ENCODE data around the gene SGCG.

The SGCG gene

DNA sequence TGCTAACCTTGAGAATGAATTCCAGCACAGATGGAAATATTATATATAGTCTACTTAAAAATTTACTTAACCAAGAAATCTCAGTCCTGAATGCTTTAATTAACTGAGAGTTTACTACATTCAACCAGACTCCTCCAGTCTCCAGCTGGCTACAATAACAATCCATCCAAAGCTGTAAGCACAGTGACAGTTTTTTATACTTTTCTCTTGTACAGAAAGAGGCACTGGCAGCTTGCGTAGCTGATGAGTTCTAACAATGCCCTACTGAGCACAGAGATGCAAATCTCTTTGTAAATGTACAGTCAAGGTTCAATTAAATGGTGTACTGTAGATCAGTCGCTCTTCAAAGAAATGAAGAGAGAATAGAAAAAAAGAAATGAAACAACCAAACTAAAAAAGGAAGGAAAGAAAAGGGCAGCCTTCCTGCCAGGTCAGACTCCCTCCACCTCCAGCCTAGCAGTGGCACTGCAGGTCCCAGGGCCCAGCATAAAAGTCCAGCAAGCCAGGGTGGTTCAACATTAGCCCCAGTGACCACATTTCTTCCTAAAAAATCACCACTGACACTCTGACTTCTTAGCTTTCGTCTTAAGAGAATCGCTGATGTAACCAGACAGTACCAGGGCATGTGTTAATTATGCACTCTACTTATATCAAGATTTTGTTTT is 164.3 kb downstream of the SGCG start:
- no peak for DNase-seq

DNA sequence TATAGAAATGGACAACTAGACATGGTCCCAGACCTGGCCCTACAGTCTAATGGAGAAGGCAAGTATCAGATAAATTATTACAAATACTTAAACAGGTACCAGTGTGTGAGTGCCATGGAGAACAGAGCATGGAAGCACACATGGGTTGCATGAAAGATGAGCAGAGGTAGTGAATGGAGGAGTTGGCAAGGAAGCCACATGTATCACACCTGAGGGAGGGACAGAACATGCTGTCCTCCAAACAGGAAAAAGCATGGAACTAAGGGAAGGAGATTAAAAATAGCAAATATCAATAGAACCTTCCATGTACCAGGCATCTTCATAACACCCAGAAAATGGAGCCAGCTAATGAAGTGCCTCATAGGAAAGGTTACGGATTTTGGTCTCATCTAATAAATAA is 166.8 kb downstream of the SGCG start:
- no peak for DNase-seq

DNA sequence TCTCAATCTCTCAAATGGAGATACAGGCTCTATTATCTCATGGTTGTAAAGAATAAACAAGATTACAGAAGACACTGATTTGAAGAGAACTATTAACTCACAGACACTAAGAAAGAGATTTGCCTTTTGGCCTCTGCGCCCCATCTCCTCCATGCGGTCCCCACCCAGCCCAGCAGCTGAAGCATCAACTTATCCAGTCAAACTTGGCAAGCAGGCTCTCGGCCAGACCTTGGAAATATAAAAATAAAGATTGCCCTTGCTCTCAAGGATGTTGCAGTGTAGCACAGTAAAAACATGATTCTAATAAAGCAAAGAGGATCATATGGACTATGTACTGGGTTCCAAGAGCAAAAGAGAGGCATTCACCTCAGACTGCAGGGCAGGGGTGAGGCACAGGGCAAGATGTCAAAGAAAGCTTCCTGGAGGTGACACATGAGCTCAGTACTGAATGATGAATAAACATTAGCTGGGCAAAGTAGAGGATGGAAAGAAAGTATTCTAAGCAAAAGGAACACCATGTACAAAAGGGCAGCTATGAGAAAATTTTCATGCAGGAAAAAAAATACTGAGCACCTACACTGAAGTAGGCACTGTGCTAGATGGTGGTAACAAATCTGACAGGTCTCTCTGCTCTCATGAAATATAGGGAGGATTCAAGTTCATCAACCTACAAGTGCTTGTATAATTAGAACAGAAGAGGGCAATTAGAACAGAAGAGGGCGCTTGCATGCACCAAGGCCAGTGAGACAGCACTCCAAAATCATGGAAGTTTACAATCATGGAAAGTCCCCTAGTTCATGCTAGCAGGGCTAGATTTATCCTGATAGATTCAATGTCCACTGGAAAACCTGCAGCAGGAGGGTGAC is 167.7 kb downstream of the SGCG start:
- no peak for DNase-seq

DNA sequence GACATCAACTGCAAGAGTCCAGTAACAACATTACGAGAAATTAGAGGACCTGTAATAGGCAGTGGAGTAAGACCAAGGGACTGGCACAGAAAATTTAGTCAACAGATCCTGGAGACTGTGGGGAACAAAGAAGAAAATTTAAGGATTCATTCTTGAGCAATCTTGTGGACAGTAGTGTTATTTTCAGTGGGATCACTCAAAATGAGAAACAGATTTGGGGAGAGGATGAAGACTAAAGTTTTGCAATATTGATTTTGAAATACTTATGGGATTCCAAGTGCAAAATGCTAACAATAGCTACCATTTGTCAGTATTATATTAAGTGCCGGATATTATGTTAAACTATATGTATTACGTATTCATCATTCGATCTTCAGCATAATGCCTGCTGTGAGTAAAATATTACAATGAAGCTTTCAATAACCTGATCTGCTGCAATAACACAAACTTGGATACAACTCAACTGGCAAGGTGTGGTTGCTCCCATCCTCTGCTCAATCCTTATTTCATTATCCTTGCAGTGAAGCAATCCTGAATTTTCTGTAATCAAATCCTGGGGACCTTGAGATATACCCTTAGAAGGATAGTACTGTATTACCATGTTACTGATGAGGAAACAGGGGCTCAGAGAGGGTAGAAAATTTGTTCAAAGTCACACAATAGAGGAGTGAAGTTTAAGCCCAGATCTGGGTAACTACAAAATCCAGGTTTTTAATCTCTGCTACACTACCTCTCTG is 168.6 kb downstream of the SGCG start:
- no peak for DNase-seq

DNA sequence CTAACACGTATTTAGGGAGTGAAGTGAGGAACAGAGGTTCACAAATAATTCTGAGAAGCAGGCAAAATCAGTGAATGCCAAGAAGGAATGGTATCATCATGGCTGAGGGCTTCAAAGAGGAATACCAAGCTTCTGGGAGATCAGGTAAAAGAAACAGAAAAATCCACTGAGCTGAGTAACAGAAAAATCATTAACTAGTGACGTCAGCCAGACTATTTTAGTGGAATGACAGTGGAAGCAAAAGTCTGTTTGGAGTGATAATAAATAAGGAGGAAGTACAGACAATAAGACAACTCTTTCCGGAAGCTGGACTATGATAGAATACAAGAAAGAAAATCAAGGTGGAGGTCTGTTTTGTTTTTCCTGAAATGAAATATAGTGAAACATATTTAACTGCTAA is 169.2 kb downstream of the SGCG start:
- DNase-seq: no peak

DNA sequence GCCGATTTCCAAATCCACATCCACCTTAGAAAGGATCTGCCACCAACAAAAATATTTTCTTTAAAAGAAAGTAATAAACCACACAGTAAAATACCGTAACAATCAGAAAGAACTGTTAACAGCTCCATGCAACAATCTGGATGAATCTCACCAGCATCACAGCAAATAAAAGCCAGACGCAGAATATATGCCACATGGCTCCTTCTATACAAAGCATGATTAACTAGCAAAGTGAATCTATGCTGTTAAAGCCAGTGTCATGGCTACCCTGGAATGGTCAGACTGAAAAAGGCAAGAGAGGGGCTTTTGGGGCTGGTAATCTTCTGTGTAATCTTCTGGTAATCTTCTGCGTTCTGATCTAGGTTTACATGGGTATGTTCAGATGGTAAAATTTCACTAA is 171.4 kb downstream of the SGCG start:
- no peak for DNase-seq

DNA sequence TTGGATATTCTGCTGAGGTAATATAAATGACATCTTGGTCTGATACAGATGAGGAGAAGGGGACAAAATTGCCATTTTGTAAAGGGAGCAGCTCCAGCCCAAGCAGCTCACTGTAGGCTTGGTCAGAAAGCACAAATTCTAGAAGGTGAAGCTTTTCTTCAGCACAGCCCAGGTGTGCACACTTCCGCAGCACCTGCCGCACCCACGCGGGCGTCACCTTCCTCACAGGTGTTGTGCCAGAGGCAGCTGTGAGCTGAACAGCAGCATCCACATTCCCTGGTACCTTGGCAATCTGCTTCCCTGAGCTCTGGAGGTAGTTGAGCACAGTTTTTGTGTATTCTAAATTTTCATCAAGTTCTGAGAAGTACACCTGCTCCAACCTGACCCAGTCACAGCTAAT is 173.7 kb downstream of the SGCG start:
- no peak for DNase-seq

DNA sequence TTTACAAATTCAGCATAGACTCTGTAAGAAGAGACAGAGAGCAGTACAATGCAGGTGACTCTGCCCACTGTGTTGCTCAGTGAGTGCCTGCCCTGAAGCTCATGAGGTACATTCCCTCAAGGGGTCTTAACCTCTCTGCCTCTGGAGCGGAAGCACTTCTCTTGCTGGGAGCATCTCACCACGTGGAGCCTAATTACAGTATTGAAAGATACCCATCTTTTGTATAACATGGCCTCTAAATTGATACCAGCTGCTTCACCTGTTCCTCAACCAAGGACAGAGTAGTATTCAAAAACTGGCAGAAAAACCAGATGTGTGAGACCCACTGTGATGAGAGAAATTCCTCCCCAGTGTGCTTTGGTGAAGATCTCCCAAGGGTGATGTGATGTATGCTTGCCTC is 175.6 kb downstream of the SGCG start:
- no peak for DNase-seq

DNA sequence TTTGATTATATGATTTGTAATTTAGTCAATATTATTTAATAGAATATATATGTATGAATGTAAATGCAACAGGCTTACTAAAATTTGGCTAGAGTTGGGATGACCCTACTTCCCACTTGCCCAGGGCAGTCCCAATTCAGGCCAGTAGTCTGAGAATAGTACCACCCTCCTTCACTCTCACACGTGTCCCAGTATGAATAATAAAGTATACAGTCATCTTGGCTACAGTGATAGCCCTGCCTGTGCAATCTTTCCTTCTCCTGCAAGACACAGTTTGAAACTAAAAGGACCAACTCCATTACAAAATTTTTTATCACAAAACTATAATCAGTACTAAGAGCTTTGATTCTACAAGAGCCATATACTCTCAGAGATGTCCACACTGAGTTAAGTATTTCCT is 176.6 kb downstream of the SGCG start:
- DNase-seq: no peak

DNA sequence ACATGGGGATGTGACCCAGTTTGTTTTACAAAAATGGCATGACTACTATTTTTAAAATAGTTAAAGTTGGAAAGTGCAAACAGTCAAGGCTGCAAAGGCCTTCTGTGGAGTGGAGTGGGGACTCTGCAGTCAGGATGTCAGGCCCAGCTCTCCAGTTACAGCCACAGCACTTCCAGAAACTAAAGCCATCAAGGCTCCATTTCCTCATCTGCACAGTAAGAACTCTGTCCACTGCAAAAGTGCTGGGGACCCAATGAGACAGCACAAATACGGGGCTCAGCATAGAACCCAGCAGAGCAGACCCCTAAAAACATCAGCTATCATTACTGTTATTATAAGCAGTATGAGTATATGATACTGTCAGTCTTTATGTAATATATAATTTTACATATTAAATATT is 179.1 kb downstream of the SGCG start:
- no peak for DNase-seq

DNA sequence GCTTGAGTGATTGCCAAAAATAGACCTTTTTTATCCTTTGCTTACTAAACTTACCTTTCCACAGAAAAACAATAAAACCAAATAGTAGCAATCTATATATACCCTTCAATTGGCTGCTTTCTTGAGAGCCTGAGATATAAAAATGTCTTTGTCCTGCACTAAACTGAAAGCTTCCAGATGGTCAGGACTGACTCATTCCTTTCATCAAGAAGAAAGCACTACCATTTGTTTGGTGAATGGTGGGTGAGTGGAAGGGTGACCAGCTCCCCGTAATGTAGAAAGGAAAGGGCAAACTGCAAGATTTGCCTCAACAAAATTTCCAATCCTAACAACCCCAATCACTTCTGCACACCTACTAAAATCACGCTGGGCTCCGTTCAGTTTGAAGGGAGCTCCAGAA is 184.9 kb downstream of the SGCG start:
- no peak for DNase-seq

DNA sequence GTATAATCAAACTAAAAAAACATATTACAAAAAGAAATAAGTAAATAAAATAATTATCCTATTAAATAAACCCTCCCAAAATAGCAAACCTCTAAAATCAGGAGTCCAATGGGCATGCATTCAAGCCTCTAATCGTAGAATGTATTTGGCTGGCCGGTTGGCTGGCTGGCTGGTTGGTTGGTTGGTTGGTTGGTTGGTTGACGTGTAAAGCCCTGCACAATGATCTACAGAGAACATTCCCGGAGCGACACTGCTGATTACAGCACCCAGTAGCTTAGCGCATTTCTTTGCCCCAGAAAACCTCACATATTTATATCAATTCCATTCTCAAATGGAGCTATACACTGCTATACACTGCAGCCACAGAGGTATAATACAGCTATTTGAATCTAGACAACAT is 187.1 kb downstream of the SGCG start:
- no peak for DNase-seq

DNA sequence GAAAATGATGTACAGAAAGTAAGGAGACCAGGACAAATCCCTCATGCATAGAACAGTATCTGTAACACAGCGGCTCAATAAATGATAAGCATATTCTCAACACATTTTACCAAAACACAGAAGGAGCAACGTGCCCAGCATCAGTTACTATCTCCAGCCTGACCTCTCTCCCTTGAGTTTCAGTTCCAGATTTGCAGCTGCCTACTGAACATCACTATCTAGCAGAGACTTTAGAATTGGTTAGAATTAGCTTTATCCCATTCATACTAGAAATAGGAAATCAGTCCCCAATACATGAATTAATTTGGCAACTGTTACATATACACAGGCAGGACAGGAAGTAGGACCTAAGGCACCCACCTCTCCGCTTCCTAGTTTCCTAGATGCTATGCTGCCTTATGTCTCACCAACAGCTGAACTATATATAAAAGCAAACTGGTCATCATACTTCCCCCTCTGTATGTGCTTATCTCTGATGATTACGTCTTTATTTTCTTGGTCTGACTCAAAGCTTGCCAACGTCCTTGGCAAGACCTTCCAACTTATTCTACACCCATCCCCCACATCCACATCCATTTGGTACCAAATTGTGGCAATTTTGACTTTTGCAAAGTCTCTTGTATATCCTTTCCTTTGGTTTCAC is 191.6 kb downstream of the SGCG start:
- no peak for DNase-seq
